Measurements from ENCODE around the gene PLEKHG4.
A peak's percentile ranks its signal among the peaks of the same experiment; 100 is the strongest.

Gene PLEKHG4

DNA sequence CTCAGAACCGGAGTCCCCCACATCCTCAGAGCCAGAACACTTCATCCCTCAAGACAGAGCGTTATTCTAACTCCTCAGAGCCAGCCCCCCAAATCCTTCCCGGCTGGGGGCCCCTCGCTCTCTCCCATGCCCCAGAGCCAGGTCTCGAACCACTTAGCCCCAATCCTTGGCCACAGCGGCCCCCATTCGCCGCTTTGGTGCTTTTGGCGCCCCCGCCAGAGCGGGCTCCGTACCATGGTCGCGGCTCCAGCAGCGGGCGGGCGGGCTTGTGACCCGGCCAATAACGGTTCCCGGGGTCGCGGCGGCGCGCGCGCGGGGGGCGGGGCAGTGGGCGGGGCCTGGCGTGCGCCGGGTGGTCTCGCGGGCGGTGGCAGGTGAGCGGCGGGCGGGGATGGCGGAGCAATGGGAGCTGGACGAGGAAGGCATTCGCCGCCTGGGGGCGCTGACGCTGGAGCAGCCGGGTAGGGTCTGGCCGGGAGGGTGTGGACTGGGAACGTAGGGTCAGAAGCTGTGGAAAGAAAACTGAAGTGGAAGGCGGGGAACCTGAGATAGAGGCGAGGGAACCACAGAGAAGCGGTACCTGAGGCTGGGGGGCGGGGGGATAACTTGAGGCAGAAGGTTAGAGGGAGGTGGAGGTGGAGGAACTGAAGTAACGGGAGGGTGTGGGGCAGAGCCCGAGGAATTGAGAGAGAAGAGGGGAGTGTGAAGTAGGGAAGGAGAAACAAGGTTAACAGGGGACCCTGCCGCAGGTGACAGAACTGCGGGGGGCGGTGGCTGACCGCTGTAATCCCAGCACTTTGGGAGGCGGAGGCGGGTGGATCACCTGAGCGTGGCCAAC is 47.4 kb downstream of the PLEKHG4 start, which contains the start of the genes KCTD19 and LRRC36:
Gene KCTD19 (minus strand): TSS at position 270 of the 838 bp plus-strand sequence. CDS start 34 bp downstream, at position 236.
Gene LRRC36 (plus strand): TSS at position 344 of the 838 bp plus-strand sequence. CDS start 48 bp downstream, at position 392.
- H3K4me3 ChIP-seq (ENCODE audit: low read length): peak within 1 kb of the TSS; percentile 62
- DNase-seq (ENCODE audit: low read depth): no peak
- TF ChIP-seq, protein P1, sequence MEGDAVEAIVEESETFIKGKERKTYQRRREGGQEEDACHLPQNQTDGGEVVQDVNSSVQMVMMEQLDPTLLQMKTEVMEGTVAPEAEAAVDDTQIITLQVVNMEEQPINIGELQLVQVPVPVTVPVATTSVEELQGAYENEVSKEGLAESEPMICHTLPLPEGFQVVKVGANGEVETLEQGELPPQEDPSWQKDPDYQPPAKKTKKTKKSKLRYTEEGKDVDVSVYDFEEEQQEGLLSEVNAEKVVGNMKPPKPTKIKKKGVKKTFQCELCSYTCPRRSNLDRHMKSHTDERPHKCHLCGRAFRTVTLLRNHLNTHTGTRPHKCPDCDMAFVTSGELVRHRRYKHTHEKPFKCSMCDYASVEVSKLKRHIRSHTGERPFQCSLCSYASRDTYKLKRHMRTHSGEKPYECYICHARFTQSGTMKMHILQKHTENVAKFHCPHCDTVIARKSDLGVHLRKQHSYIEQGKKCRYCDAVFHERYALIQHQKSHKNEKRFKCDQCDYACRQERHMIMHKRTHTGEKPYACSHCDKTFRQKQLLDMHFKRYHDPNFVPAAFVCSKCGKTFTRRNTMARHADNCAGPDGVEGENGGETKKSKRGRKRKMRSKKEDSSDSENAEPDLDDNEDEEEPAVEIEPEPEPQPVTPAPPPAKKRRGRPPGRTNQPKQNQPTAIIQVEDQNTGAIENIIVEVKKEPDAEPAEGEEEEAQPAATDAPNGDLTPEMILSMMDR (conservative IDR thresholded peaks at IDR 0.05; ENCODE audit: low read depth, low read length): peak; percentile 71

DNA sequence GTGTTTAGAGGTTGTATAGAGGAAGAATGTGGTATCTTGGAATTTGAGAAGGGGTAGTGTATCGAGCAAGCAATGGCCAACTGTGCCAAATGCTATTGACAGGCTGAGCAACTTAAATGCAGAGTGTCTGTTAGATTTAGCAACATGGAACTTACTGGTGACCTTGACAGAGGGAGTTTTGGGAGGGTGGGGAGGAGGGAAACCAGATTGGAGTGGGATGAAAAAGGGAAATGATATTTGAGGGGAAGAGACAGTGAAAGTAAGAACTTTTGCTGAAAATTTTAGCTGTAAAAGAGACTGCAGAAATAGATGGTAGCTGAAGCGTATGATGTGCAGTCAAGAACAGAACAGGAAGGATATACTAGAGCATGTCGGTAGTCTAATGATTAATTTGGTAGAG is 48.4 kb downstream of the PLEKHG4 start:
- no peak for DNase-seq (ENCODE audit: low read depth)
- no peak overlapping the region for H3K4me3 ChIP-seq (ENCODE audit: low read length)
- TF ChIP-seq, protein P1 (conservative IDR thresholded peaks at IDR 0.05; ENCODE audit: low read depth, low read length): no peak

- TF ChIP-seq, protein P1 (conservative IDR thresholded peaks at IDR 0.05; ENCODE audit: low read depth, low read length): no peak
- no peak overlapping the region for H3K4me3 ChIP-seq (ENCODE audit: low read length)
- no peak for DNase-seq (ENCODE audit: low read depth)
Observed at GRCh38 chr16:67329901-67330300, 50.6 kb downstream of the PLEKHG4 start.

GRCh38 chr16:67333315-67333714 is 54.0 kb downstream of the PLEKHG4 start:
- no peak overlapping the region for H3K4me3 ChIP-seq (ENCODE audit: low read length)
- DNase-seq (ENCODE audit: low read depth): no peak
- TF ChIP-seq, protein P1 (conservative IDR thresholded peaks at IDR 0.05; ENCODE audit: low read depth, low read length): no peak

DNA sequence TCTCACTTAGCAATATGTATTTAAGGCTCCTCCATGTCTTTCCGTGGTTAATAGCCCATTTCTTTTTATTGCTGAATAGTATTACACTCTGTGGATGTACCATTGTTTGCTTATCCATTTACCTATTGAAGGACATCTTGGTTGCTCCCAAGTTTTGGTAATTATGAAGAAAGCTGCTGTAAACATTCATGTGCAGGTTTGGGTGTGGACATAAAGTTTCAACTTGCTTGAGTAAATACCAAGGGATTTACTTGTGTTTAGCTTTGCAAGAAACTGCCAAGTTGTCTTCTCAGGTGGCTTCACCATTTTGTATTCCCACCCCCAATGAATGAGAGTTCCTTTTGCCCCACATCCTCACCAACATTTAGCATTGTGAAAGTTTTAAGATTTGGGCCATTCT is 56.8 kb downstream of the PLEKHG4 start:
- no peak for DNase-seq (ENCODE audit: low read depth)
- no peak overlapping the region for H3K4me3 ChIP-seq (ENCODE audit: low read length)
- TF ChIP-seq, protein P1 (conservative IDR thresholded peaks at IDR 0.05; ENCODE audit: low read depth, low read length): no peak

DNA sequence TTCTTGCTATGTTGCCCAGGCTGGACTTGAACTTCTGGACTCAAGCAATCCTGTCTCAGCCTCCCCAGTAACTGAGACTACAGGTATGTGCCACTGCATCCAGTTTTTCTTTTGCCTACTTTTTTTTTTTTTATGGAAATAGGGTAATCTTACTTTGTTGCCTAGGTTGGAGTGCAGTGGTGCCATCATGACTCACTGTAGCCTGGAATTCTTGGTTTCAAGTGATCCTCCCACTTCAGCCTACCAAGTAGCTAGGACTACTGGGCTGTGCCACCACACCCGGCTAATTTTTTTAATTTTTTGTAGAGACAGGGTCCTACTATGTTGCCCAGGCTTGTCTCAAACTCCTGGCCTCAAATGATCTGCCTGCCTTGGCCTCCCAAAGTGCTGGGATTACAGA is 57.3 kb downstream of the PLEKHG4 start:
- TF ChIP-seq, protein P1 (conservative IDR thresholded peaks at IDR 0.05; ENCODE audit: low read depth, low read length): no peak
- H3K4me3 ChIP-seq (ENCODE audit: low read length): no peak overlapping the region
- no peak for DNase-seq (ENCODE audit: low read depth)
